DMS53 treated with DMSO at 0.1 percent for 48 hours (cell line): Measurements from ENCODE around the gene ACOX3.
A peak's percentile ranks its signal among the peaks of the same experiment; 100 is the strongest.

Experiments used
- DNase-seq: peaks from one replicate; lab custom pipeline; 2025; ENCODE audit not compliant: unreplicated experiment; lab: John Stamatoyannopoulos, UW

Gene ACOX3

GRCh38 chr4:8325291-8325973, 115.1 kb downstream of the ACOX3 start:
- DNase-seq: no peak

DNA sequence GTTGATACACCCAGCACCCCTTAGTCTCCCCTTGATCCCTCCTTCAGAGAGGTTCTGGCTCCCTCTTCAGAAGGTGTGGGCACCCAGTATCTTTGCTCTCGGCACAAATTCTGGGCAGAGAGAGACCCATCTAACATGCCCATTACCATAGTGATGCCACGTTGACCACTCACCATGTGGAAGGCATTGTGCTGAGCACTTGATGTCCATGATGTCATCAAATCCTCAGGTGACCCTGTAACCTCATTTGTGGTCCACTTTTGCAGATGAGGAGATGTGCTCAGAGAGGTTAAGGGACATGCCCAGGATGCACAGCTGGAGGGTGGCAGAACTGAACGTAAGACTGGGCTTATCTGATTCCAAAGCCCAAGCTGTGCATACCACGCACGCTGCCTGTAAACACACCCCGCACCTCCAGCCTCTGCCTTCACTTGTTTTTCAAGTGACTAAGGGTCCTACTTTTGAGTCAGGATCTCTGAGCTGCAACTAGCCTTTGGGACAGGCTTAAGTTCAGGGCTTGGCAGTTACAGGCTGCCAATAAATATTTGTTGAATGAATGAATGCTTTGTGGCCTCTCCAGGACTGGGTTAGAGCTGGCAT, 115.8 kb downstream of the ACOX3 start:
- no peak for DNase-seq

DNA sequence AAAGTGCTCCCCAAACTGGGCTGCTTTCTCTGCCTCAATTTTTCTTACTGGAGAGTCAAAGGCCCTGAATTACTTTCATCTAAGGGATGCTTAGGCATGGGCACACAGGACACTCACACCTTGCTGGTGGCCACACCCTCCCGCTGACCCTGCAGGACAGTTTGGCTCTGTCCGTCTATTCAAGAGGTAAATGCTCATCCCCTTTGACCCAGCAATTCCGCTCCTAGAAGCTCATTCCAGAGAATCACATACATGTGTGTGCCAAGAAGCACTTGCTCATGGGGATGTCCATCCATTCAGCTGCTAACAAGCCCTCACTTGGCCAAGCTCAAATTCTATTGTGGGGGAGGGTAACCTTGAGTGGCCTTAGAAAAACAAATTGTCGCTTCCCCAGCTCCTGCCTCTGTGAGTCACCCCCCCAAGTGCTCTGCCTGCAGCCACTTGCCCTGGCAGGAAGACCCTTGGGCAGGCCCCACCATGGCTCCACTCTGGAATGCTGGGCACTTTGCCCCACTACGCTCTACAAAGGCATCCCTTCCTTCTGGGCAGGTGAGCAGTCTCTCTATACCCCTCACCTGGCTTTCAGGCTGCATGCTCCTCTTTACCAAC, 116.5 kb downstream of the ACOX3 start:
- DNase-seq: no peak

GRCh38 chr4:8322794-8323704, 117.5 kb downstream of the ACOX3 start:
- no peak for DNase-seq

- no peak for DNase-seq
These were observed 118.8 kb downstream of the ACOX3 start for GRCh38 chr4:8321771-8322170.

- DNase-seq: no peak
These were observed 119.3 kb downstream of the ACOX3 start for GRCh38 chr4:8321220-8321619.

DNA sequence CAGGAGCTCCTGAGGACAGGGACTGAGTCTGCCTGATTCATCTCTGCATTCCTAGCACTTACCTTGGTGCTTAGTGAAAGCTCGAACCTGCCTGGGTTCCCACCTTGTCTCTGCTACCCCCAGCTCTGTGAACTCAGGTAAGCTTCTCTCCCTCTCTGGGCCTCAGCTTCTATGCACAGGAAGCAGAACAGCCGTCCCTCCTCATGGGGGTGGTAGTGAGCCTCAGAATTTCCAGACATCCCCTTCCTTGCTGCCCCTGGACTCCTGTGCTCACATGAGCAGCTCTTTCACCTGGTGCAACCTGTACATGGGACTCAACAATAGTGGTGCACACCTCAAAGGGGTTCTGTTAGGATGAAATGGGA, 120.2 kb downstream of the ACOX3 start:
- peak; percentile 32 for DNase-seq

GRCh38 chr4:8319731-8320385, 120.7 kb downstream of the ACOX3 start:
- no peak for DNase-seq

DNA sequence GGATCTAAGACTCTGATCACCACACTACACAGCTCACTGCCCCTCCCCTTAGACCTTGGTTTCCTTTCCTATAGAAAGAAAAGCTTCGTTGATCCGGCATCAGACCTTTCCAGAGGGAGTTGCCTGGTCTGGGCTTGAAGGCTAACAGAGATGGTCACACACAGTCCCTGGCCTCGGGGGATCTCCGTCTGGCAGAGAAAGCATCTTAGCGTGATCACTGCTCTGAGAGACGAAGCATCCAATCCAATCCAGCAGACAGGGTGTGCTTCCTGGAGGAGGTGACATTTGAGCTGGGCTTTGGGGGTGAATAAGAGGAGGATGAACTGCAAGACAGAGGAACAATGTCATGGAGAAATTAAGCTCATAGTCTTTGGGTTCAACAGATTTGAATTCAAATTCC, 121.5 kb downstream of the ACOX3 start:
- DNase-seq: no peak

DNA sequence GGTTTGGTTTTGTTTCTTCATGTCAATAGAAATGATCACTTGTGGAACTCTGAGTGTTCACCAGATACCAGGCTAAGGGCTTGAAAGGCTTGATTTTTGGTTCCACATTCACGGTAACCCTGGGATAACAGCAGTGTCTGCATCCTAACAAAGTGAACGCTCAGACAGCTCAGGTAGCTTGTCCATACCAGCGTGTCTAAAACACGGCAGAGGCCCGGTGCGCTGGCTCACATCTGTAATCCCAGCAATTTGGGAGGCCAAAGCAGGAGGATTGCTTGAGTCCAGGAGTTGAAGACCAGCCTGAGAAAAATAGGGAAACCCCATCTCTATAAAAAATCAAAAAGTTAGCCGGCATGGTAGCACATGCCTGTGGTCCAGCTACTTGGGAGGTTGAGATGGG, 122.0 kb downstream of the ACOX3 start:
- DNase-seq: no peak

DNA sequence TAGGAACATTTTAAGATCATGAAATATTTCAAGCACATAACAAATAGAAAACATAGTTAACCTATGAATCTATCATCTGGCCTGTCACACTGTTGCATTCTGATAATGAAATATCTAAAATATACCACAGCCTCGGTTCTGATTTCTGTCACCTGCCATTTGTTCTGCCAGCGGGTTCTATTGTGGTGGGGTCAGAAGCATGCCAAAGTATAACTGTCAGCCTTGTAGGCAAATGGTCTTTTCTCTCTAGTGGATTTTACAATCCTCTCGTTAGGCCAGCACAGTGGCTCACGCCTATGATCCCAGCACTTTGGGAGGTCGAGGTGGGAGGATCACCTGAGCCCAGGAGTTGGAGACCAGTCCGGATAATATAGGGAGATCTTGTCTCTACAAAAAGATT, 123.0 kb downstream of the ACOX3 start:
- no peak for DNase-seq

DNA sequence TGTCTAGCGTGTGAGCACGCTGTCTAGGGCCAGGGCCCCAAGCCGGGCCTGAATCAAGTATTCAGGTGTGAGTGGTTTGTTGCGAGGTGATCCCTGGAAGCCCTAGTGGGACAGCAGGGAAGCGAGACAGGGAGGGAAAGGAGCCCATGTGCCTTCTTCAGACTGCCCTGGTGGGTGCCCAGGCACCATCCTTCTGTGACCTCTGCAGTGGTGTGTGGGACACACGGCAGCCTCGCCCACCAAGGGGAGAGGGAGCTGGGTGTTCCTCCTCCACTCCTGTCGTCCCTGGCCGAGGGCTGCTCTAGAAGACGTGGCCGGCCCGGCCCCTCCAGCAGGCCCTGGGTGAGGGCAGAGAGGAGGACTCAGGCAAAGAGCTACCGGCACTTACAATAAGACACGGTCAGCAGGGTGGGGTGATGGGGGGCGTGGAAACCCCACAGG, 123.6 kb downstream of the ACOX3 start:
- DNase-seq: no peak
